GM18508 (cell line): Measurements from ENCODE around the gene MRPL4.

Experiments used
- ATAC-seq: cut with Tn5 transposase; IDR thresholded peaks from one replicate; pipeline ENCODE4 v1.9.1; 2021; ENCODE audit warnings: moderate number of reproducible peaks; ENCODE audit not compliant: insufficient read depth, unreplicated experiment

Gene MRPL4

GRCh38 chr19:10285393-10285792, 33.4 kb downstream of the MRPL4 start:
- no peak for ATAC-seq

- no peak for ATAC-seq
Measured at GRCh38 chr19:10286803-10287737, 35.1 kb downstream of the MRPL4 start, which contains the start of gene ICAM4. Gene ICAM4 (plus strand): TSS chr19:10286955. CDS start chr19:10287013, 58 bp downstream.

GRCh38 chr19:10288662-10289166, 36.7 kb downstream of the MRPL4 start:
- ATAC-seq, result no peak

GRCh38 chr19:10289167-10289835, 37.3 kb downstream of the MRPL4 start:
- no peak for ATAC-seq

- no peak for ATAC-seq
Measured at GRCh38 chr19:10289836-10290356, 37.9 kb downstream of the MRPL4 start, which contains the start of gene ICAM5. Gene ICAM5 (plus strand): TSS chr19:10289952. CDS start chr19:10290044, 92 bp downstream.

GRCh38 chr19:10290357-10290875, 38.4 kb downstream of the MRPL4 start:
- no peak for ATAC-seq

GRCh38 chr19:10290876-10291553, 39.0 kb downstream of the MRPL4 start:
- no peak for ATAC-seq

GRCh38 chr19:10291554-10292205, 39.7 kb downstream of the MRPL4 start:
- no peak for ATAC-seq

- no peak for ATAC-seq
Measured at GRCh38 chr19:10292206-10292788, 40.3 kb downstream of the MRPL4 start.

GRCh38 chr19:10292789-10293636, 41.0 kb downstream of the MRPL4 start:
- no peak for ATAC-seq

- no peak for ATAC-seq
Measured at GRCh38 chr19:10293637-10294367, 41.8 kb downstream of the MRPL4 start.

- ATAC-seq, result no peak
Measured at GRCh38 chr19:10294368-10294697, 42.3 kb downstream of the MRPL4 start.

GRCh38 chr19:10295305-10295846, 43.4 kb downstream of the MRPL4 start:
- no peak for ATAC-seq

GRCh38 chr19:10295847-10296591, 44.0 kb downstream of the MRPL4 start:
- no peak for ATAC-seq

GRCh38 chr19:10299545-10300458, 47.8 kb downstream of the MRPL4 start:
- no peak for ATAC-seq
